ENCODE measurements around the gene ABLIM3. TPM values are rescaled to one million over a fixed set of nuclear protein-coding genes. Genes with fewer than 3 reads are reported as not detected.

ABLIM3 gene
- total RNA-seq, 1 experiment from 2014 or later, result 12.9 TPM

DNA sequence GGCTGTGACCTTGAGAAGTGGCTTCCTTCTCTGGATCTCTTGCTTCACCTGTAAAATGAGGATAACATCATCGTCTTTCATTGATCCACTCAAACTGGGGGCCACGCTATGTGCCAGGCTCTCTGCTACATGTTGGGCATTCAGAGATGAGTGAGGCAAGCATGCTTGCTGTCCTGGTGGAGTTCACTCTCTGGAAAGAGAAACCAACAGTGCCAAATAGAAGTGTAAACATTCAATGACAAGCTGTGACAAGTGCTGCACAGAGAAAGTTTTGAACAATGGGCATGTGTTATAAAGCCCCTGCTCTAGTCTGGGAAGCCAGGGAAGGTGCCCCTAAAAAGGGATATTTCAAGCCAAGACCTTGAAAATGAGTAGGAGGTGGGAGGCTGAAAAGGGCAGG is 79.5 kb downstream of the ABLIM3 start:
- intact Hi-C loops (cut with micrococcal nuclease; ENCODE audit: unreplicated experiment), result no loop called here
- ATAC-seq (no peak), DNase-seq (ENCODE audit: low read depth, low spot score) (no peak)
- Histone ChIP-seq H3K4me1 (ENCODE audit: control insufficient read depth, insufficient read depth, low read length) (no peaks in the 10 kb centered on the region), H3K4me3 (ENCODE audit: low read depth in 2 of 2, low read length in 2 of 2) (no peak overlapping the region), H3K9me3 (ENCODE audit: control insufficient read depth, insufficient read depth, low read depth, low read length) (no peaks in the 10 kb centered on the region), H3K27ac (ENCODE audit: low read length) (no peak overlapping the region), H3K36me3 (ENCODE audit: control insufficient read depth, insufficient read depth, low read length) (no peaks in the 10 kb centered on the region), H3K27me3 (ENCODE audit: control insufficient read depth, insufficient read depth, low read length) (no peaks in the 10 kb centered on the region)
- TF ChIP-seq POLR2AphosphoS5 (IDR thresholded peaks at IDR 0.05; ENCODE audit: low read depth, low read length) (no peak), TCF7L2 (IDR thresholded peaks at IDR 0.05; ENCODE audit: low read depth, low read length) (no peak), SIN3A (IDR thresholded peaks at IDR 0.05; ENCODE audit: borderline replicate concordance, insufficient read depth, low read depth, low read length) (no peak)
- TF ChIP-seq, protein P1, sequence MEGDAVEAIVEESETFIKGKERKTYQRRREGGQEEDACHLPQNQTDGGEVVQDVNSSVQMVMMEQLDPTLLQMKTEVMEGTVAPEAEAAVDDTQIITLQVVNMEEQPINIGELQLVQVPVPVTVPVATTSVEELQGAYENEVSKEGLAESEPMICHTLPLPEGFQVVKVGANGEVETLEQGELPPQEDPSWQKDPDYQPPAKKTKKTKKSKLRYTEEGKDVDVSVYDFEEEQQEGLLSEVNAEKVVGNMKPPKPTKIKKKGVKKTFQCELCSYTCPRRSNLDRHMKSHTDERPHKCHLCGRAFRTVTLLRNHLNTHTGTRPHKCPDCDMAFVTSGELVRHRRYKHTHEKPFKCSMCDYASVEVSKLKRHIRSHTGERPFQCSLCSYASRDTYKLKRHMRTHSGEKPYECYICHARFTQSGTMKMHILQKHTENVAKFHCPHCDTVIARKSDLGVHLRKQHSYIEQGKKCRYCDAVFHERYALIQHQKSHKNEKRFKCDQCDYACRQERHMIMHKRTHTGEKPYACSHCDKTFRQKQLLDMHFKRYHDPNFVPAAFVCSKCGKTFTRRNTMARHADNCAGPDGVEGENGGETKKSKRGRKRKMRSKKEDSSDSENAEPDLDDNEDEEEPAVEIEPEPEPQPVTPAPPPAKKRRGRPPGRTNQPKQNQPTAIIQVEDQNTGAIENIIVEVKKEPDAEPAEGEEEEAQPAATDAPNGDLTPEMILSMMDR (IDR thresholded peaks at IDR 0.05), result no peak
- TF ChIP-seq, protein P2, sequence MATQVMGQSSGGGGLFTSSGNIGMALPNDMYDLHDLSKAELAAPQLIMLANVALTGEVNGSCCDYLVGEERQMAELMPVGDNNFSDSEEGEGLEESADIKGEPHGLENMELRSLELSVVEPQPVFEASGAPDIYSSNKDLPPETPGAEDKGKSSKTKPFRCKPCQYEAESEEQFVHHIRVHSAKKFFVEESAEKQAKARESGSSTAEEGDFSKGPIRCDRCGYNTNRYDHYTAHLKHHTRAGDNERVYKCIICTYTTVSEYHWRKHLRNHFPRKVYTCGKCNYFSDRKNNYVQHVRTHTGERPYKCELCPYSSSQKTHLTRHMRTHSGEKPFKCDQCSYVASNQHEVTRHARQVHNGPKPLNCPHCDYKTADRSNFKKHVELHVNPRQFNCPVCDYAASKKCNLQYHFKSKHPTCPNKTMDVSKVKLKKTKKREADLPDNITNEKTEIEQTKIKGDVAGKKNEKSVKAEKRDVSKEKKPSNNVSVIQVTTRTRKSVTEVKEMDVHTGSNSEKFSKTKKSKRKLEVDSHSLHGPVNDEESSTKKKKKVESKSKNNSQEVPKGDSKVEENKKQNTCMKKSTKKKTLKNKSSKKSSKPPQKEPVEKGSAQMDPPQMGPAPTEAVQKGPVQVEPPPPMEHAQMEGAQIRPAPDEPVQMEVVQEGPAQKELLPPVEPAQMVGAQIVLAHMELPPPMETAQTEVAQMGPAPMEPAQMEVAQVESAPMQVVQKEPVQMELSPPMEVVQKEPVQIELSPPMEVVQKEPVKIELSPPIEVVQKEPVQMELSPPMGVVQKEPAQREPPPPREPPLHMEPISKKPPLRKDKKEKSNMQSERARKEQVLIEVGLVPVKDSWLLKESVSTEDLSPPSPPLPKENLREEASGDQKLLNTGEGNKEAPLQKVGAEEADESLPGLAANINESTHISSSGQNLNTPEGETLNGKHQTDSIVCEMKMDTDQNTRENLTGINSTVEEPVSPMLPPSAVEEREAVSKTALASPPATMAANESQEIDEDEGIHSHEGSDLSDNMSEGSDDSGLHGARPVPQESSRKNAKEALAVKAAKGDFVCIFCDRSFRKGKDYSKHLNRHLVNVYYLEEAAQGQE (IDR thresholded peaks at IDR 0.05; ENCODE audit: insufficient read depth in 1 of 2, low read depth in 2 of 2, low read length in 1 of 2), result no peak
- ChIA-PET CTCF (no interaction called here), POLR2A (no interaction called here)
- in situ Hi-C loops (cut with HindIII; ENCODE audit: low pct_unique_long_range_greater_than_20kb, low sequenced_read_pairs), result no loop called here
- BruUV-seq (replicated peaks), result no TSS peak

DNA sequence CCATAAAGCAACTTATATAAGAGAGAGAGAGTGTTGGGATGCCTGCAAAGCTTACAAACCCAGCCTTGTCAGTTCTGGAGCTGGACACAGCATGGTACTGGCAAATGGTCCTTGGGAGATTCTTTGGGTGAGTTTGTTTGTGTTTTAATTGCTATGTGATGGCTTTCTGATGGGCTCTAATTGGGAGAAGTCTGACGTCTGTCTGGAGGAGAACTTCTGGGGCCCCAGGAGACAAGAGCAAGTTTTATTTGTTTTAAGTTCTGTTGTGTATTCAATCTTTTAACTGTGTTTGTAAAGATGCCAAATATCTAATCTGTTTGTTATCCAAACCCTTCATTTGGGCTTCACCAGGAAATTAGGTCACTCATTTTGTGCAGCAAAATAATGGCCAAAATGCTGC is 80.0 kb downstream of the ABLIM3 start:
- ChIA-PET POLR2A (no interaction called here), CTCF (no interaction called here)
- no peaks in the 10 kb centered on the region for H3K27me3 ChIP-seq (ENCODE audit: control insufficient read depth, insufficient read depth, low read length)
- no peaks in the 10 kb centered on the region for H3K4me1 ChIP-seq (ENCODE audit: control insufficient read depth, insufficient read depth, low read length)
- H3K27ac ChIP-seq (ENCODE audit: low read length), result no peak overlapping the region
- BruUV-seq (replicated peaks), result no TSS peak
- TF ChIP-seq SIN3A (IDR thresholded peaks at IDR 0.05; ENCODE audit: borderline replicate concordance, insufficient read depth, low read depth, low read length) (no peak), POLR2AphosphoS5 (IDR thresholded peaks at IDR 0.05; ENCODE audit: low read depth, low read length) (no peak), TCF7L2 (IDR thresholded peaks at IDR 0.05; ENCODE audit: low read depth, low read length) (no peak)
- TF ChIP-seq, protein P1 (IDR thresholded peaks at IDR 0.05), result no peak
- TF ChIP-seq, protein P2 (IDR thresholded peaks at IDR 0.05; ENCODE audit: insufficient read depth in 1 of 2, low read depth in 2 of 2, low read length in 1 of 2), result no peak
- H3K4me3 ChIP-seq (ENCODE audit: low read depth in 2 of 2, low read length in 2 of 2), result no peak overlapping the region
- no peak for ATAC-seq
- no peaks in the 10 kb centered on the region for H3K9me3 ChIP-seq (ENCODE audit: control insufficient read depth, insufficient read depth, low read depth, low read length)
- intact Hi-C loops (cut with micrococcal nuclease; ENCODE audit: unreplicated experiment) (no loop called here), in situ Hi-C loops (cut with HindIII; ENCODE audit: low pct_unique_long_range_greater_than_20kb, low sequenced_read_pairs) (no loop called here)
- DNase-seq (ENCODE audit: low read depth, low spot score), result no peak
- no peaks in the 10 kb centered on the region for H3K36me3 ChIP-seq (ENCODE audit: control insufficient read depth, insufficient read depth, low read length)

Measured in Panc1 (cell line).